ENCODE measurements around the gene ZNFX1.

GRCh38 chr20:49291200-49291599, 13.3 kb upstream of the ZNFX1 start:
- TF ChIP-seq CTCF (IDR thresholded peaks at IDR 0.05) (no peak), POLR2A (IDR thresholded peaks at IDR 0.05) (no peak)
